Right lobe of liver (tissue), 6 donors: ENCODE results near the gene MPP2. TPM values are rescaled to one million over a fixed set of nuclear protein-coding genes. Genes with fewer than 3 reads are reported as not detected.

Experiments used
- ATAC-seq, 4 donors: fragments of 200-7000 bp; cut with Tn5 transposase; one replicate each; pipeline ENCODE4 v1.9.1; 2020; ENCODE audit warnings: mild to moderate bottlenecking in 4 of 4, moderate library complexity in 4 of 4
- DNase-seq, 3 donors: peaks; one replicate each; pipeline ENCODE4 v3.0.0-alpha.2; 2020
- H3K27ac ChIP-seq, 3 donors: fragments of 200-600 bp; one replicate each; pipeline ENCODE4 v1.8.0; 2022
- H3K27me3 ChIP-seq, 2 donors: fragments of 200-600 bp; one replicate each; pipeline ENCODE4 v1.8.0; 2022
- H3K36me3 ChIP-seq, 4 donors: fragments of 200-600 bp; sonication (generic) in 1 of 4; one replicate each; pipeline versions ENCODE4 v1.5.1 to v1.8.0; 2017 to 2022; ENCODE audit warnings: control low read depth in 1 of 4
- H3K4me1 ChIP-seq, 4 donors: fragments of 200-600 bp; sonication (generic) in 1 of 4; one replicate each; pipeline versions ENCODE4 v1.5.1 to v1.8.0; 2017 to 2022; ENCODE audit warnings: control low read depth in 1 of 4
- H3K4me3 ChIP-seq, 3 donors: fragments of 200-600 bp; one replicate each; pipeline ENCODE4 v1.8.0; 2022
- H3K9me3 ChIP-seq, 4 donors: fragments of 200-600 bp; sonication (generic) in 1 of 4; one replicate each; pipeline versions ENCODE4 v1.5.1 to v1.8.0; 2017 to 2022; ENCODE audit warnings: control low read depth in 1 of 4
- CTCF ChIP-seq, 4 donors: fragments of 200-600 bp in 3 of 4; fragments of 450-650 bp in 1 of 4; IDR thresholded peaks; one replicate each; pipeline versions ENCODE4 v1.5.1 to v1.8.0; 2016 to 2022; ENCODE audit warnings: antibody characterized with exemption in 4 of 4, mild to moderate bottlenecking in 2 of 4
- POLR2A ChIP-seq: fragments of 450-650 bp; IDR thresholded peaks from one replicate; pipeline ENCODE4 v1.6.1; 2017; ENCODE audit warnings: antibody characterized with exemption, mild to moderate bottlenecking
- WGBS: methylation state at CpG from one replicate; pipeline ENCODE4 v1.1.6; 2018; ENCODE audit warnings: low coverage, low lambda C conversion rate; ENCODE audit not compliant: insufficient coverage; ENCODE audit errors: missing lambda C conversion rate; 5-methylcytosine and 5-hydroxymethylcytosine counted together
- intact Hi-C, 2 donors: fragments of 100-400 bp; cut with DNase I; formaldehyde crosslinking; loops; one replicate each; pipeline versions ENCODE4 v1.11.2 to v1.14.1; 2022
- total RNA-seq, 6 experiments: library from RNA; depleted of rRNA in 2 of 6; stranded (reverse); fragments of >200 nt in 2 of 6; fragmentation: NEBNext Ultra II Directional in 3 of 6; extraction: Animal tissue kit (Norgen Biotek cat#: 25700) in 3 of 6; gene quantifications; one replicate each; pipeline versions ENCODE4 v1.1.0 to v1.2.4, GENCODE V29; 2016 to 2023
- donor health status: DM: no; HTN: yes; CAD: no.
- donor health status: DM: no; HTN: no; CAD: no.
- donor health status: DM: no; HTN: no; CAD: no.
- donor health status: DM: no; HTN: yes; CAD: no.
- donor health status: DM: no; HTN: yes; CAD: no.

Gene MPP2
- total RNA-seq, 6 experiments from 2014 or later, result 0.13 to 1.2 (median 0.18) TPM; not detected in 3

- no peak for DNase-seq
- no peaks in the 10 kb centered on the region for H3K4me1 ChIP-seq
These were observed 50.2 kb downstream of the MPP2 start for GRCh38 chr17:43857141-43857540.

GRCh38 chr17:43856141-43856540, 51.2 kb downstream of the MPP2 start:
- TF ChIP-seq CTCF (IDR thresholded peaks at IDR 0.05), result no peak
- TF ChIP-seq POLR2A, result no peak
- WGBS, result 73% methylated on average over 3 of the region's 3 CpGs
- Histone ChIP-seq H3K36me3 (no peaks in the 10 kb centered on the region), H3K4me3 (no peak overlapping the region), H3K27ac (no peak overlapping the region), H3K27me3 (no peaks in the 10 kb centered on the region), H3K4me1 (no peaks in the 10 kb centered on the region), H3K9me3 (no peaks in the 10 kb centered on the region)
- ATAC-seq (no peak), DNase-seq (no peak)
- intact Hi-C loops, result loop anchor here in 1 of 2 donors (10.0 kb wide), 1 partner anchor 171 kb away; no protein-coding TSS in a partner anchor

More at GRCh38 chr17:43857141-43857540, 50.2 kb downstream of the MPP2 start:
- Histone ChIP-seq H3K36me3 (no peaks in the 10 kb centered on the region), H3K27me3 (no peaks in the 10 kb centered on the region), H3K27ac (no peak overlapping the region), H3K4me3 (no peak overlapping the region), H3K9me3 (no peaks in the 10 kb centered on the region)
- 83% methylated on average over 1 of the region's 5 CpGs for WGBS
- intact Hi-C loops, result loop anchor here in 1 of 2 donors (10.0 kb wide), 1 partner anchor 172 kb away; no protein-coding TSS in a partner anchor
- no peak for ATAC-seq
- no peak for TF ChIP-seq CTCF (IDR thresholded peaks at IDR 0.05)
- TF ChIP-seq POLR2A, result no peak

GRCh38 chr17:43855061-43855460, 52.3 kb downstream of the MPP2 start:
- peak in 1 of 3 donors; percentile 24 for DNase-seq
- TF ChIP-seq POLR2A (no peak), CTCF (IDR thresholded peaks at IDR 0.05) (no peak)
- Histone ChIP-seq H3K27ac (no peak overlapping the region), H3K4me3 (no peak overlapping the region), H3K27me3 (no peaks in the 10 kb centered on the region), H3K4me1 (no peaks in the 10 kb centered on the region), H3K9me3 (no peaks in the 10 kb centered on the region), H3K36me3 (no peaks in the 10 kb centered on the region)
- intact Hi-C loops, result loop anchor here in 1 of 2 donors (10.0 kb wide), 1 partner anchor 170 kb away; no protein-coding TSS in a partner anchor
- ATAC-seq, result no peak
- WGBS, result 86% methylated on average over 7 of the region's 9 CpGs

DNA sequence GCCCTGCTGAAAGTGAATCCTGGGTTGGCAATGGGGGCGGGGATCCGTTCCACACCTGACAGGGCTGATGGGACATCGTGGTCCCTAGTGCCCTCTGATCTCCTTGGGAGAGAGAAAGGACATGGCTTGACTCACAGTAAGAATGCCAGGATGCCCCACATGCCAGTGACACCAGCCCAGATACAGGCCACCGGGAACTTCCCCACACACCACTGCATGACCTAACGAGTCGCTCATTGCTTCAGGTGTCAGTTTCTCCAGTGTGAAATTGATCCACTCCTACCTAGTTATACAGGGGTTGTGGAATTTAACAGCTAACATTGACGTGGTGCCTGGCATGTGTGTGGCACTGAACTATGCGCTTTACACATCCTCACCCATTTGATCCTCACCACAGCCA, 52.8 kb downstream of the MPP2 start:
- intact Hi-C loops, result loop anchor here in 1 of 2 donors (10.0 kb wide), 1 partner anchor 170 kb away; no protein-coding TSS in a partner anchor
- no CpG with 5 or more reads among the region's 8 CpGs for WGBS

More for the DNA sequence above, 52.8 kb downstream of the MPP2 start:
- TF ChIP-seq POLR2A (no peak), CTCF (IDR thresholded peaks at IDR 0.05) (no peak)
- Histone ChIP-seq H3K36me3 (no peaks in the 10 kb centered on the region), H3K4me1 (no peaks in the 10 kb centered on the region), H3K9me3 (no peaks in the 10 kb centered on the region), H3K27me3 (no peaks in the 10 kb centered on the region), H3K27ac (no peak overlapping the region), H3K4me3 (no peak overlapping the region)
- peak in 1 of 3 donors; percentile 12 for DNase-seq
- ATAC-seq, result no peak
